ENCODE results near the gene PSMD1.

DNA sequence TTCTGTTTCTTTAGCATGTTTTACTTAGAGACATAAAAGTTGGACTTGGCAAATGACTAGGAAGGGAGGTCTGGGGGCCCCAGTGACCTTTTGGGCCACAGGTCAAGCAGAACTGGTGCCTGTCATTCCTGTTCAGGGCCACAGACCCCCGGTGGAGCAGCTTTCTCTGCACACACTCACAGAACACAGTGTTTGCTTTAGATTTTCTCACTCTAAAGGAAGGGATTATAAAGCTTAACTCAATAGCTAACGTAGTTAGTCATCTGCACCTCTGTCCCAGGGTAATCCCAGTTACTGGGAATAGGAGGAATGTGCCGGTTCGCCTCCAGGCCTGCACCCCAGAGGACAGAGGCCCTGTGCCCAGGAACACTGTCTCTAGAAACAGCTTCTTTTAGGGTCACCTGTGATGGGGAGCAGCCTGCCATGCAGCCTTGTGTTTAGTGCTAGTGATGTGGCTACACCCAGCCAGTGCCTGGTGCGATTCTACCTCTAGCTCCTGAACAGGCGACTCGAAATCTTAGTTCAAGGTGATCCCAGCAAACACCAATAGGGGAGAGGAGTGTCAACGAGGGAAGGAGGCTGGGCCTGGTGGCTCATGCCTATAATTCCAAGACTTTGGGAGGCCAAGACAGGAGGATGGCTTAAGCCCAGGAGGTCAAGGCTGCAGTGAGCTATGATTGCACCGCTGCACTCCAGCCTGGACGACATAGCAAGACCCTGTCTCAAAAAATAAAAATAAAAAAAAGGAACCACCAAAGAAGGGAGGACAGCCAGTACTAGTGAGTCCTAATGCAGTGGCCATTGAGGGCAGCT is 49.2 kb upstream of the PSMD1 start:
- TF ChIP-seq, protein P1, sequence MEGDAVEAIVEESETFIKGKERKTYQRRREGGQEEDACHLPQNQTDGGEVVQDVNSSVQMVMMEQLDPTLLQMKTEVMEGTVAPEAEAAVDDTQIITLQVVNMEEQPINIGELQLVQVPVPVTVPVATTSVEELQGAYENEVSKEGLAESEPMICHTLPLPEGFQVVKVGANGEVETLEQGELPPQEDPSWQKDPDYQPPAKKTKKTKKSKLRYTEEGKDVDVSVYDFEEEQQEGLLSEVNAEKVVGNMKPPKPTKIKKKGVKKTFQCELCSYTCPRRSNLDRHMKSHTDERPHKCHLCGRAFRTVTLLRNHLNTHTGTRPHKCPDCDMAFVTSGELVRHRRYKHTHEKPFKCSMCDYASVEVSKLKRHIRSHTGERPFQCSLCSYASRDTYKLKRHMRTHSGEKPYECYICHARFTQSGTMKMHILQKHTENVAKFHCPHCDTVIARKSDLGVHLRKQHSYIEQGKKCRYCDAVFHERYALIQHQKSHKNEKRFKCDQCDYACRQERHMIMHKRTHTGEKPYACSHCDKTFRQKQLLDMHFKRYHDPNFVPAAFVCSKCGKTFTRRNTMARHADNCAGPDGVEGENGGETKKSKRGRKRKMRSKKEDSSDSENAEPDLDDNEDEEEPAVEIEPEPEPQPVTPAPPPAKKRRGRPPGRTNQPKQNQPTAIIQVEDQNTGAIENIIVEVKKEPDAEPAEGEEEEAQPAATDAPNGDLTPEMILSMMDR (IDR thresholded peaks at IDR 0.05), result no peak
- TF ChIP-seq POLR2A (IDR thresholded peaks at IDR 0.05), result no peak

Measured in prostate gland (tissue), 2 donors.